Nephron (organoid): ENCODE data around the gene OLFML2B.
A peak's percentile ranks its signal among the peaks of the same experiment; 100 is the strongest.

Experiments
- H3K27ac Mint-ChIP-seq, 3 experiments: 2 replicates each; pipeline ENCODE4 v1.8.0; 2020; ENCODE audit warnings: mixed read lengths in 3 of 3, mild to moderate bottlenecking in 2 of 3, moderate library complexity in 1 of 3
- H3K27me3 Mint-ChIP-seq: 2 replicates; pipeline ENCODE4 v1.8.0; 2021; ENCODE audit warnings: low read depth, mild to moderate bottlenecking, moderate library complexity, mixed read lengths
- H3K36me3 Mint-ChIP-seq: 2 replicates; pipeline ENCODE4 v1.8.0; 2020; ENCODE audit warnings: low read depth, mixed read lengths
- H3K4me1 Mint-ChIP-seq: 2 replicates; pipeline ENCODE4 v1.8.0; 2020; ENCODE audit warnings: mixed read lengths
- H3K4me3 Mint-ChIP-seq, 3 experiments: 2 replicates each; pipeline ENCODE4 v1.8.0; 2020; ENCODE audit warnings: mild to moderate bottlenecking in 3 of 3, mixed read lengths in 3 of 3, moderate library complexity in 2 of 3
- H3K9me3 Mint-ChIP-seq: 2 replicates; pipeline ENCODE4 v1.8.0; 2020; ENCODE audit warnings: mixed read lengths
- CTCF ChIP-seq, 3 experiments: fragments of 200-600 bp; sonication (generic); IDR thresholded peaks; one replicate each; pipeline ENCODE4 v1.5.0; 2021; ENCODE audit warnings: antibody characterized with exemption in 3 of 3; ENCODE audit not compliant: unreplicated experiment in 3 of 3

The OLFML2B gene

GRCh38 chr1:162011337-162012012, 12.2 kb downstream of the OLFML2B start:
- Mint-ChIP-seq H3K27ac (peak overlapping the region in 2 of 3 experiments; percentile 16 to 70), H3K4me3 (no peak overlapping the region), H3K9me3 (peaks cover 7% of the 10 kb centered on the region), H3K27me3 (peaks cover 14% of the 10 kb centered on the region), H3K36me3 (peaks cover 41% of the 10 kb centered on the region), H3K4me1 (peaks cover 64% of the 10 kb centered on the region)
- TF ChIP-seq CTCF (IDR thresholded peaks at IDR 0.05; ENCODE audit: unreplicated experiment in 3 of 3), result no peak

- Mint-ChIP-seq H3K27me3 (peaks cover 8% of the 10 kb centered on the region), H3K9me3 (peaks cover 7% of the 10 kb centered on the region), H3K4me1 (peaks cover 66% of the 10 kb centered on the region), H3K36me3 (peaks cover 29% of the 10 kb centered on the region), H3K4me3 (no peak overlapping the region), H3K27ac (no peak overlapping the region)
- TF ChIP-seq CTCF (IDR thresholded peaks at IDR 0.05; ENCODE audit: unreplicated experiment in 3 of 3), result no peak
These were observed 13.5 kb downstream of the OLFML2B start for GRCh38 chr1:162010175-162010506.

- Mint-ChIP-seq H3K9me3 (peaks cover 7% of the 10 kb centered on the region), H3K27ac (no peak overlapping the region), H3K4me3 (no peak overlapping the region), H3K4me1 (peaks cover 70% of the 10 kb centered on the region), H3K27me3 (peaks cover 8% of the 10 kb centered on the region), H3K36me3 (peaks cover 30% of the 10 kb centered on the region)
- no peak for TF ChIP-seq CTCF (IDR thresholded peaks at IDR 0.05; ENCODE audit: unreplicated experiment in 3 of 3)
These were observed 14.0 kb downstream of the OLFML2B start for GRCh38 chr1:162009501-162010174.

GRCh38 chr1:162008799-162009198, 14.9 kb downstream of the OLFML2B start:
- H3K27me3 Mint-ChIP-seq, result peaks cover 8% of the 10 kb centered on the region
- H3K27ac Mint-ChIP-seq, result no peak overlapping the region
- no peak for TF ChIP-seq CTCF (IDR thresholded peaks at IDR 0.05; ENCODE audit: unreplicated experiment in 3 of 3)
- peaks cover 73% of the 10 kb centered on the region for H3K4me1 Mint-ChIP-seq
- H3K36me3 Mint-ChIP-seq, result peaks cover 26% of the 10 kb centered on the region
- peaks cover 3% of the 10 kb centered on the region for H3K9me3 Mint-ChIP-seq
- H3K4me3 Mint-ChIP-seq, result no peak overlapping the region

- Mint-ChIP-seq H3K9me3 (peaks cover 2% of the 10 kb centered on the region), H3K4me1 (peaks cover 79% of the 10 kb centered on the region), H3K4me3 (no peak overlapping the region), H3K36me3 (peaks cover 18% of the 10 kb centered on the region), H3K27ac (no peak overlapping the region), H3K27me3 (peaks cover 10% of the 10 kb centered on the region)
- TF ChIP-seq CTCF (IDR thresholded peaks at IDR 0.05; ENCODE audit: unreplicated experiment in 3 of 3), result no peak
These were observed 16.2 kb downstream of the OLFML2B start for GRCh38 chr1:162007466-162007865.

GRCh38 chr1:162006081-162006480, 17.6 kb downstream of the OLFML2B start:
- Mint-ChIP-seq H3K27ac (peak overlapping the region in 2 of 3 experiments; percentile 60 to 61), H3K4me3 (no peak overlapping the region), H3K4me1 (peaks cover 67% of the 10 kb centered on the region), H3K9me3 (no peaks in the 10 kb centered on the region), H3K36me3 (peaks cover 11% of the 10 kb centered on the region), H3K27me3 (peaks cover 10% of the 10 kb centered on the region)
- no peak for TF ChIP-seq CTCF (IDR thresholded peaks at IDR 0.05; ENCODE audit: unreplicated experiment in 3 of 3)
